ENCODE data around the gene MPDZ. TPM values are rescaled to one million over a fixed set of nuclear protein-coding genes. Genes with fewer than 3 reads are reported as not detected.

Gene MPDZ
- total RNA-seq, 1 experiment from 2014 or later = 46.7 TPM

GRCh38 chr9:13100914-13101572, 178.4 kb downstream of the MPDZ start:
- no peak overlapping the region for H3K23ac ChIP-seq (ENCODE audit: insufficient read length, low read depth, low read length)
- no peak overlapping the region for H3K56ac ChIP-seq (ENCODE audit: insufficient read length, low read depth, low read length)
- no peak overlapping the region for H3K4ac ChIP-seq (ENCODE audit: low read depth, low read length)
- no peak overlapping the region for H2BK120ac ChIP-seq (ENCODE audit: low read depth, low read length, poor library complexity, severe bottlenecking)
- Mint-ChIP-seq H3K36me3 (ENCODE audit: insufficient read depth in 1 of 3, low read depth in 3 of 3) (peaks cover 0 to 9% (median 0%) of the 10 kb centered on the region in 3 experiments; a peak in 4 of 7 replicates), H3K4me3 (no peak overlapping the region), H3K9me3 (no peaks in the 10 kb centered on the region), H3K27me3 (ENCODE audit: low read depth) (no peaks in the 10 kb centered on the region), H3K27ac (no peak overlapping the region), H3K4me1 (no peaks in the 10 kb centered on the region)
- H2AFZ ChIP-seq (ENCODE audit: low read length) = no peak overlapping the region
- H4K5ac ChIP-seq (ENCODE audit: insufficient read length, low read depth, low read length) = no peak overlapping the region
- H3K27me3 ChIP-seq (ENCODE audit: insufficient read depth, low read length) = no peaks in the 10 kb centered on the region
- DNase-seq = no peak
- H3K4me1 ChIP-seq (ENCODE audit: insufficient read depth, low read length) = no peaks in the 10 kb centered on the region
- no peak overlapping the region for H2BK12ac ChIP-seq (ENCODE audit: insufficient read length, low read depth, low read length)
- no peak overlapping the region for H2AK5ac ChIP-seq (ENCODE audit: insufficient read length, low read length)
- H3K14ac ChIP-seq (ENCODE audit: insufficient read depth, low read length) = no peak overlapping the region
- no peak overlapping the region for H2BK20ac ChIP-seq (ENCODE audit: low read depth, low read length, poor library complexity, severe bottlenecking)
- H2BK15ac ChIP-seq (ENCODE audit: low read depth, low read length) = no peak overlapping the region
- H4K8ac ChIP-seq (replicated peaks; ENCODE audit: insufficient read length, low read depth, low read length) = no peak overlapping the region
- H3K27ac ChIP-seq (ENCODE audit: insufficient read length, low read depth, low read length) = no peak overlapping the region
- no peak overlapping the region for H4K91ac ChIP-seq (ENCODE audit: insufficient read length, low read depth, low read length)
- no peaks in the 10 kb centered on the region for H3K79me1 ChIP-seq (ENCODE audit: insufficient read depth, low read depth, low read length, poor library complexity, severe bottlenecking)
- H3K9me3 ChIP-seq (ENCODE audit: control insufficient read depth, low read depth, low read length) = no peaks in the 10 kb centered on the region
- WGBS (ENCODE audit: extremely low coverage, insufficient read length, low lambda C conversion rate) = no CpG with 5 or more reads among the region's 1 CpG
- H3K4me2 ChIP-seq (ENCODE audit: insufficient read depth, insufficient read length, low read length) = no peak overlapping the region
- H3K23me2 ChIP-seq (ENCODE audit: insufficient read length, low read depth, low read length, poor library complexity, severe bottlenecking) = no peaks in the 10 kb centered on the region
- H4K20me1 ChIP-seq (ENCODE audit: control insufficient read depth, insufficient read depth, insufficient read length) = no peaks in the 10 kb centered on the region
- H3K9ac ChIP-seq (ENCODE audit: extremely low read depth, insufficient read length, low read length) = no peak overlapping the region
- no peak overlapping the region for H2BK5ac ChIP-seq (ENCODE audit: insufficient read length, low read length)
- no peak for TF ChIP-seq CTCF (conservative IDR thresholded peaks at IDR 0.05)
- no peaks in the 10 kb centered on the region for H3K79me2 ChIP-seq (ENCODE audit: insufficient read depth, low read length)
- H3T11ph ChIP-seq (ENCODE audit: low read length) = no peak overlapping the region
- no peak overlapping the region for H3K18ac ChIP-seq (ENCODE audit: insufficient read length, low read depth, low read length)
